K562 (cell line): ENCODE measurements around the gene NACA. TPM values are rescaled to one million over a fixed set of nuclear protein-coding genes. Genes with fewer than 3 reads are reported as not detected.

Source experiments
- ATF6 ChIP-seq: sonication (generic); formaldehyde crosslinking; IDR thresholded peaks from 2 replicates; pipeline ENCODE4 v1.4.0; 2020; ENCODE audit warnings: mild to moderate bottlenecking, missing genetic modification reagents
- BCOR ChIP-seq: fragments of 450-650 bp; IDR thresholded peaks from 2 replicates; pipeline ENCODE4 v1.6.1; 2016
- BHLHE40 ChIP-seq: IDR thresholded peaks from 2 replicates; pipeline ENCODE4 v1.6.1; 2011; ENCODE audit warnings: low read length, improper control_type of control experiment
- CBFA2T2 ChIP-seq: fragments of 450-650 bp; conservative IDR thresholded peaks from 2 replicates; pipeline ENCODE4 v1.6.1; 2017; ENCODE audit warnings: mild to moderate bottlenecking
- CGGBP1 ChIP-seq: fragments of 250-450 bp; sonication (Bioruptor Pico); IDR thresholded peaks from 2 replicates; pipeline ENCODE4 v1.9.0; 2021; ENCODE audit warnings: mild to moderate bottlenecking
- DDX20 ChIP-seq: fragments of 450-650 bp; IDR thresholded peaks from 2 replicates; pipeline ENCODE4 v1.6.1; 2016; ENCODE audit warnings: missing genetic modification characterization, low read depth, mild to moderate bottlenecking, missing compliant biosample characterization, moderate library complexity
- EGR1 ChIP-seq: fragments of 450-650 bp; conservative IDR thresholded peaks from 2 replicates; pipeline ENCODE4 v1.6.1; 2017; ENCODE audit warnings: mild to moderate bottlenecking
- FOXP4 ChIP-seq: sonication (generic); formaldehyde crosslinking; IDR thresholded peaks from 2 replicates; pipeline ENCODE4 v1.8.0; 2022; ENCODE audit warnings: mild to moderate bottlenecking, missing genetic modification reagents, borderline replicate concordance
- HINFP ChIP-seq: fragments of 450-650 bp; conservative IDR thresholded peaks from 2 replicates; pipeline ENCODE4 v1.6.1; 2016; ENCODE audit warnings: missing genetic modification characterization, low read depth, mild to moderate bottlenecking, control low read depth, missing compliant biosample characterization
- JUN ChIP-seq, 2 experiments: sonication (generic) in 1 of 2; formaldehyde crosslinking in 1 of 2; IDR thresholded peaks; 2 replicates each; pipeline versions ENCODE4 v1.6.1 to v1.8.0; 2012 to 2022; ENCODE audit warnings: borderline replicate concordance in 2 of 2, mild to moderate bottlenecking in 2 of 2, improper control_type of control experiment in 1 of 2, low read depth in 1 of 2, low read length in 1 of 2, missing genetic modification reagents in 1 of 2
- LCOR ChIP-seq: sonication (generic); formaldehyde crosslinking; IDR thresholded peaks from 2 replicates; pipeline ENCODE4 v1.8.0; 2022; ENCODE audit warnings: mild to moderate bottlenecking, missing genetic modification reagents
- MXI1 ChIP-seq: IDR thresholded peaks from 2 replicates; pipeline ENCODE4 v1.6.1; 2011; ENCODE audit warnings: low read depth, mild to moderate bottlenecking, improper control_type of control experiment, low read length
- MYNN ChIP-seq, 2 experiments: sonication (generic); formaldehyde crosslinking in 1 of 2; IDR thresholded peaks; 2 replicates each; pipeline versions ENCODE4 v1.5.0 to v1.6.1; 2016 to 2020; ENCODE audit warnings: antibody characterized with exemption in 1 of 2, missing genetic modification reagents in 1 of 2
- PHB ChIP-seq: fragments of 250-450 bp; sonication (Bioruptor Pico); IDR thresholded peaks from 2 replicates; pipeline ENCODE4 v1.5.0; 2021
- POLR2H ChIP-seq: IDR thresholded peaks from 2 replicates; pipeline ENCODE4 v1.6.1; 2016; ENCODE audit warnings: missing genetic modification characterization, low read depth, mild to moderate bottlenecking, control low read depth, missing compliant biosample characterization, moderate library complexity
- PRMT5 ChIP-seq: sonication (generic); formaldehyde crosslinking; IDR thresholded peaks from 2 replicates; pipeline ENCODE4 v1.5.0; 2020; ENCODE audit warnings: missing genetic modification reagents
- RCOR1 ChIP-seq, 2 experiments: IDR thresholded peaks; 2 replicates each; pipeline ENCODE4 v1.6.1; 2012; ENCODE audit warnings: low read depth in 2 of 2, low read length in 2 of 2, borderline replicate concordance in 1 of 2, improper control_type of control experiment in 1 of 2
- SAFB2 ChIP-seq: fragments of 200-400 bp; formaldehyde crosslinking; IDR thresholded peaks from 2 replicates; pipeline ENCODE4 v1.6.1; 2018; ENCODE audit warnings: borderline replicate concordance, low read length, low read depth, moderate library complexity; ENCODE audit not compliant: severe bottlenecking
- SMARCA5 ChIP-seq: fragments of 450-650 bp; IDR thresholded peaks from 2 replicates; pipeline ENCODE4 v1.6.1; 2016
- TAF7 ChIP-seq: fragments of 450-650 bp; IDR thresholded peaks from 2 replicates; pipeline ENCODE4 v1.6.1; 2016; ENCODE audit warnings: missing genetic modification characterization, missing compliant biosample characterization
- TRIM24 ChIP-seq, 2 experiments: fragments of 450-650 bp; IDR thresholded peaks; 2 replicates each; pipeline ENCODE4 v1.6.1; 2016
- ZNF584 ChIP-seq: fragments of 200-800 bp; sonication (Bioruptor generic); IDR thresholded peaks from 2 replicates; pipeline ENCODE4 v1.6.1; 2016; ENCODE audit warnings: low read depth, mild to moderate bottlenecking, missing genetic modification characterization, missing compliant biosample characterization
- polyA plus RNA-seq, 8 experiments: library from polyadenylated mRNA; depleted of rRNA in 4 of 8; stranded (reverse) in 5 of 8; unstranded in 3 of 8; fragments of >200 nt; fragmentation: Nextera tagmentation in 2 of 8; fragmentation: Illumina TruSeq in 1 of 8; extraction: Ambion mirVana in 2 of 8; extraction: Trizol in 1 of 8; gene quantifications; 2 replicates each; pipeline versions ENCODE4 v1.2.1 to v1.2.3, GENCODE V29; 2011 to 2014; ENCODE audit warnings: inconsistent platforms in 1 of 8, missing spikeins in 1 of 8
- total RNA-seq, 7 experiments: library from RNA; depleted of rRNA in 6 of 7; stranded (reverse); fragments of >200 nt in 6 of 7; fragmentation: Illumina TruSeq in 2 of 7; extraction: Trizol in 2 of 7; gene quantifications; 2 replicates each; pipeline versions ENCODE4 v1.2.1 to v1.2.3, GENCODE V29; 2011 to 2021; ENCODE audit warnings: low replicate concordance in 1 of 7

The NACA gene
- total and polyA plus RNA-seq, 9 of the 15 experiments (the other 6 are each of a cell fraction or from before 2014, with no cell fraction given): 1,030 to 2,416 (median 1,645) TPM

- TF ChIP-seq FOXP4 (CRISPR knock-in tag) (0 out of 2 replicates have a peak, but pooled peaks have one; percentile 43), PRMT5 (CRISPR knock-in tag) (no peak), ZNF584 (no peak), DDX20 (no peak), LCOR (CRISPR knock-in tag) (no peak; the same call in 1 of the 2 replicates), EGR1 (no peak), BHLHE40 (peak; percentile 66), BCOR (no peak), JUN (IDR thresholded peaks at IDR 0.05; ENCODE audit: borderline replicate concordance, low read depth, low read length) (no peak), JUN (CRISPR knock-in tag; IDR thresholded peaks at IDR 0.05; ENCODE audit: borderline replicate concordance) (peak; percentile 56), TRIM24 (IDR thresholded peaks at IDR 0.05) (no peak), CBFA2T2 (no peak), TAF7 (peak; percentile 74), ATF6 (0 out of 2 replicates have a peak, but pooled peaks have one; percentile 53), SMARCA5 (no peak), SAFB2 (no peak), MXI1 (peak; percentile 33; the same call in 1 of the 2 replicates), POLR2H (tag) (no peak), MYNN (IDR thresholded peaks at IDR 0.05) (no peak), MYNN (CRISPR knock-in tag; IDR thresholded peaks at IDR 0.05) (0 out of 2 replicates have a peak, but pooled peaks have one; percentile 43), CGGBP1 (no peak), RCOR1 (IDR thresholded peaks at IDR 0.05; ENCODE audit: borderline replicate concordance in 1 of 2, low read depth in 2 of 2, low read length in 2 of 2) (no peak), HINFP (no peak), PHB (CRISPR knock-in tag) (no peak)
These were observed 37.6 kb downstream of the NACA start (continued) for GRCh38 chr12:56687223-56688128.
